HG03066 (cell line): ENCODE data around the gene LHFPL3.
A peak's percentile ranks its signal among the peaks of the same experiment; 100 is the strongest.

Source experiments
- ATAC-seq: cut with Tn5 transposase; IDR thresholded peaks from one replicate; pipeline ENCODE4 v1.9.1; 2021; ENCODE audit warnings: low read depth; ENCODE audit not compliant: unreplicated experiment

The LHFPL3 gene

DNA sequence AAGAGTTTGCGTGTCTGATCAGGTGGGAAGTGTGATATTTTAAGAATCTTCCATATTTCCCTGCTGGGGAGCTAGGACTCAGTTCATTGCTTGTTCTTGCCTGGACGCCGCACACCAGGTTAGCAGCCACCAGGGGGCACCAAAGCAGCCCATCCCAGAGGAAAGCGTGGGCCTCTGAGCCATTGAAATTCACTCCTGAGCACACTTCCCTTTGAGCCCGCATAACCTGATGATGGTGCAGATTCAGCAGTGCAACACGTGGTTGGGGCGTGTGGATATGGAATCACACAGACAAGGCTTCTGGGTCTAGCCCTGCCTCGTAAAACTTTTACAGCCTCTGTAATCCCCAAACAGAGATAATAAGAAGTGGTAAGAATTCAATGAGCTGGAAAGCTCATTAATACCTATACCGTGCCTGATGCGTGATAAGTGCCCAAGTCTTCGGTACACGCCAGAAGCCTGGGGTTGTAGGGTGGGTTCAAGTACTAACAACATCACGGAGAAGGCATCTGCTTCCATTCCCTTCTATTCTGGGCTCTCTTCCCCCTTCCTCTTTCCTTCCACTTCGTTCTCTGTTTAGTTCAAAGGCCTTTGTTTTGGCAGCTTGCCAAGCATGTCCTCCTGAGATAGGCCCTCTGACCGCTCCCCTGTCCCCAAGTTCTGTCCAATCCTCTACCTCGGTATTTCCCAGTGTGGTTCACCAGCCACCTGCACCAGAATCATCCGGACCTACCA lies 555.5 kb downstream of the LHFPL3 start:
- peak; percentile 91 for ATAC-seq

DNA sequence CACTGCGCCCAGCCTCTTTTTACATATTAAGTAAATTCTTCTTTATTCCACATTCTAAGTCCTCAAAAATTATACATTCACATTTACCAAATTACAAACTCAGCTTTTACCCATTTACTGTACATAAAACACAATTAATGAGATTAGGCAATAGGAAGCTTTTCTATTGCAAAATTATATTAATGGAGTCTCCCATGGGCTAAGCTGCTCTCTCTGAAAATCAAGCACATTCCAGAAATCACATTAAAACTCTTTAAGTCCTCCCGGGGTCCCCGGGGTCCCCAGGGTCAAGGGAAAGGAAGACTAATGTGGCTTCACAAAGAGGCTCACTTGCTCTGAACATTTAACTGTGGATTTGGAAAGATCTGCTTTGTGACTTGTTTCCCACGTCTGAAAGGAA lies 558.2 kb downstream of the LHFPL3 start:
- ATAC-seq: no peak

DNA sequence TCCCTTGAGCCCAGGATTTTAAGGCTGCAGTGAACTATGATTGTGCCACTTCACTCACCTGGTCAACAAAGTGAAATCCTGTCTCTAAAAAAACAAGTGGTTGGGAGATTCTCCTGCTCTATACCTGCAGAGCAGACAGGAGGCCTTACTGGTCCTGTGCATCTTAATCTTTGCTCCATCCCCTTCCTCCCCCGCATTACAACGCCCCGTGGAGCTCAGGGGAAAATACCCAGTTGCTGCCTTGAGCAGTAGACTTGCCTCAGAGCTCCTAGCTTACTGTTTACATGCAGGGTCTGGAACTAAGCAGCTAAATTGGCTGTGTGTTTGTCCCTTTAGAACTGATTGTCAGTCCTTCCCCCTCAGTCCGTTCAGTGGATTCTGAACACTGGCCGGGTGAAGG lies 561.8 kb downstream of the LHFPL3 start:
- no peak for ATAC-seq

DNA sequence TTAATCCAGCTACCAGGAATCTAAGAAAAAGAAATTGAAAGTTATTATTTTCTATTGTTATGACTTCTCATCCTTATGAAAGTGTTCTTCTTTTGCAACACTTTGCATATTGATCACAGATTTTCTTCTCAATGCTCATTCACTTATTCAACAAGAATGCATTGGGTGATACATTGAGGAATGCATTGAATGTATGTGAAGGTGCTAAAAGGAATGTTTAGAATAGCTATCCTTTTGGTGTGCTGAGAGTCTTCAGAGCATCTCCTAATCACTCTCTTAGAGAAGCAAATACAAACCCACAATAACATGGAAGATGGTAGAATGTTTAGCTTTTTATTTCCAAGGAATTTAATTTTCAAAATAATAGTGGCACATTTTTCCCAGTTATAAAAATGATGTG lies 563.5 kb downstream of the LHFPL3 start:
- ATAC-seq: no peak

DNA sequence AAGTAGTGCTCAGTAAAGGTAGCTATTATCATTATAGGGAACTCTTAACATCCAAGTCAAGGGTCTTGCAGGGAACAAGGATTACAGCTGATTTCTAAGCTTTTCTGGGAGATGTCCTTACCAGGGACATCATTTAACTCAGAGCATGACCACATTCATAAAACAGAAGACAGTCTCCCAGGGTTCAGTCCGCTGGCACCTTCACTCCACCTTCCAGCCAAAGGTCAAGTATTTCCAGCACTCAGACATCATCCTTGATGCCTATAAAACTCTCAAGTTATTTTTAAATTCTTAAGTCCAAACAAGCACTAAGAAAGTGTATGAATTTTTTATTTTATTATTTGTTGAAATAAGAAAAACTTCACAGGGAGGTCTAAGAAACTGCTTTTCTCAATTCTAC lies 565.9 kb downstream of the LHFPL3 start:
- ATAC-seq: no peak

DNA sequence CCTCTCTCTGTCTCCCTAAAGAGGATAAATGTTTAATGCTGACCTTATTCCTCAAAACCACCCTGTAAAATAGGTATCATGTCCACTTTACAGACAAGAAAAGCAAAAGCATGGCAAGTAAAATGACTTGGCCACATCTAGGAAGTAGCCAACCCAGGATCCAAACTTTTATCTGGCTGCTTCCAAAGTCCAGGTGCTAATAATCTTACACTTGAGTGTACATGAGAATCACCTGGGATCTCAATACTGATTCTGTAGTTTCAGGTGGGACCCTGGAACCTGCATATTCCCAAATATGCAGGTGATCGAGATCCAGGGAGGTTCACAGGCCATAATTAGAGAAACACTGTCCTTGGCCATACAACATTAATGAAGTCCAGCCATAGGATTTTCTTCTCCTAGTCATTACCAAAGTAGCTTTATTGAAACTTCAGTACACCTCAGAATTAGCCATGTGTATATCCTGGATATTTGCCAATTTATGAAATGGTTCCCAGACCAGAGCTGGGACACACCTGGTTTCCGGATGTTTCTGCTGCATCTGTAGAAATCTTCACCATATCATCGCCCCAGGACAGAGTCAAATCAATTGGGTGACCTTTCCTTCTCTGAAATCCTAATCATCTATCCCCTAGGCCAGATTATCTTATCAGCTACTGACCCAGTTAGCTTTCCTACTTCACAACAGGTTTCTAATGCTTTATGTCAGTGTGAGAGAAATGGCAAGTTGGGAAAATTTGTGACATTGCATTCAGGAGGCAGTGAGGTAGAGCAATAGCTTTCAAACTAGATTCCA lies 566.5 kb downstream of the LHFPL3 start:
- no peak for ATAC-seq

DNA sequence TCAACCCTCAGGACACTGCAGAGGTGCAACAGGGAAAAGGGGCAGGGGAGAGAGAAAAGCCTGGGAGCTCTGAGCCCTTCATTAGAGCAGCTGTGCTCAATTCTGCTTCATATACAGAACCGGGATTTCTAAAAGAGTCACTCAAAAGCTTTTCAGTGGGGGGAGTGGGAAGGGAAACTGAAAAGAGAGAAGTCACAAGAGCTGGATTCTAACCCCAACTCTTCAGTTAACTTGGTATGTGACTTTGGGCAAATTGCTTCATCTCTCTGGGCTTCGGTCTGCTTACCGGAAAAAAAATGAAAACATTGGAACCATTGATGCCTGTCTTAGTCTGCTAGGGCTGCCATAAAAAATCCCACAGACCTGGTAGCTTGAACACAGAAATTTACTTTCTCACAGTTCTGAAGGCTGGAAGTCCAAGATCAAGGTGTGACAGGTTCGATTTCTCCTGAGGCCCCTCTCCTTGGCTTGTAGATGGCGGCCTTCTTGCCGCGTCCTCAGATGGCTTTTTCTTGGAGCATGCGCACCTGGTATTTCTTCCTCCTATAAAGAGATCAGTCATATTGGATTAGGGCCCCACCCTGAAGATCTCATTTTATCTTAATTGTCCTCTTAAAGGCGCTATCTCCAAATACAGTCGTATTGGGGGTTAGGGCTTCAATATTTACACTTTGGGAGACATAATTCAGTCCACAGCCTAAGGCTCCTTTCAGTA lies 567.3 kb downstream of the LHFPL3 start:
- ATAC-seq: peak; percentile 45

DNA sequence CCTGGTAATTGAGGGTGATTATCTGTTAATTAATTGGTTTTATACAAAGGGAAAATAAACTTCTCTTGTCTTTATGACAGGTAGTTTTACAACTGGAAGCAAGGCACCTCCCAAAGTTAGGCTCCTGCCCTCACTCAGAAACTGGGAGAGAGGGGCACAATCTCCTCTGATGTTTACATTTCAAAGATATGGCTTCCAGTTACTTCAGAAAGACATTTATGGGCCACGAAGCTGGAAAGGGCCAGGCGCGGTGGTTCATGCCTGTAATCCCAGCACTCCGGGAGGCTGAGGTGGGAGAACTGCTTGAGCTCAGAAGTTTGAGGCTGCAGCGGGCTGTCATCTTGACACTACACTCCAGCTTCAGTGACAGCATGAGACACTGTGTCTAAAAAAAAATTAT lies 570.0 kb downstream of the LHFPL3 start:
- ATAC-seq: no peak

DNA sequence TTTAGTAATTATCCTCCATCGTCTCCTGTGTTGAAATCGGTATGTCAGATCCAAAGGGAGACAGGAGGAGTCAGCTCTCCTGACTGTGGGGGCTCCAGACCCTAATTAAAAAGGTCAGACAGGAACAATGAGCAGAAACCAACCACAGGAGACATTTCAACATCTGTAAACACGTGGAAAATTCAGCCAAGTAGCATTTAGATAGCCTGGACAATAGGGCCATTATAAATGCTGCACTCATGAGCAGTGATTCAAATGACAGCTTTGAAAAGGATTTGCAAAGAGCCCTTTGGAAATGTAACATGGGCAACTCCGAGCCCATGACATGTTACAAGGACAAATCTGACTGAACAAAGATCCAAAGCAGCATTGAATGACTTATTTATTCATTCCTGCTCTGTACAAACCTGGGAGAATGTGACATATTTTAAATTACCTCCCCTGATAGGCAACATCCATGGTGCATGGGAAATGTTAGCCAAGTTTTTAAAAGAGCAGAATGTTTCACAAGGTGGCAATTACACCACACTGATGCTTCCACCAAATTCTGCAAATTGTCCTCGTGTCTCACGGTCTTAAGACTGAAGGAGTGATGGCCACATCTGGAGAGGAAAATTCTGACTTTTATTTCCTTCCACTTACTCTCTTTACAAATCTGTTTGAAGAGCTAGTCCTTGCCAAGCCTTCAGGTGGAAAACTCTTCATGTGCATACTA lies 572.3 kb downstream of the LHFPL3 start:
- ATAC-seq: no peak

DNA sequence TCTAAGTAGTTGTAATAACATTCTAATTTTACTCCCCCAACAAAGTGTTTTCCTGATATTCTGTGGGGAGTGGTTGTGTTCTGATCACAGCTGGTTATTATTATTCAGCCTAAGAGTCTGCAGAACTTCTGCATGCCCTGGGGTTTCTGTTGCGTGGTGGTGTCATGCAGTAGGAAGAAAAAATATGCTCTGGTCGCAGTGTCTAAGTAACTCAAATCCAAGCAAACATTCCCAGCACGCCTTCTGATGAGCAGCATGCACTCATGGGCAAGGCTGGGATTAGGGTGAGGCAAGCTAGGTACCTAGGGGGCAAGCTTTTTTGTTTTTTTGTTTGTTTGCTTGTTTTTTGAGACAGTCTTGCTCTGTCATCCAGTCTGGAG lies 572.8 kb downstream of the LHFPL3 start:
- no peak for ATAC-seq

DNA sequence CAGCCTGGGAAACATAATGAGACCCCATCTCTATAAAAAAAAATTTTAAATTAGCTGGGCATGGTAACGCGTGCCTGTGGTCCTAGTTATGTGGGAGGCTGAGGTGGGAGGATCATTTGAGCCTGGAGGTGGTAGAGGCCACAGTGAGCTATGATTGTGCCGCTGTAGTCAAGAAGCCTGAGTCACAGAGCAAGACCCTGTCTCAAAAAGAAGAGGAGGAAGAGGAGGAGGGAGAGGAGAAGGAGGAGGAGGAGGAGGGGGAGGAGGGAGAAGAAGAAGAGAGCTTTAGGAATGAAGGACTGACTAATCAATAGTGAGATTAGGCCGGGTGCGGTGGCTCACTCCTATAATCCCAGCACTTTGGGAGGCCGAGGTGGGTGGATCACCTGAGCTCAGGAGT lies 573.8 kb downstream of the LHFPL3 start:
- no peak for ATAC-seq

DNA sequence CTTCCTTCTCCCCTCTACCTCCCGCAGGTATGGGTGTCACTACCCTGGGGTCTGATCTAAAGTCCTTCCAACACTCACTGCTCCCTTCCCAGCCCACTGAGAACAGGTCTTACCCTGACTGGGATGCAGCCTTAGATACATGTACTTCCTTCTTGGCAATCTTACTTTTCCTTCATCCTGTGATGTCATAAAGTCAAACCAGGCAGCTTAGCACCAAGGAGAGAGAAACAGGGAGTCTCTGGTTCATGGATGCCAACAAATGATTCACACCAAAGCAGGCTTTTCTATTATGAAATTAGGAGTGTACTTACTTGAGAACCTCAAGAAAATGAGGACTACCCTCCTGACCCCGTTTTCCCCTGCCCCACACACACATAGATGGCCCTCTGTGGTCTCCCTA lies 574.6 kb downstream of the LHFPL3 start:
- ATAC-seq: no peak

DNA sequence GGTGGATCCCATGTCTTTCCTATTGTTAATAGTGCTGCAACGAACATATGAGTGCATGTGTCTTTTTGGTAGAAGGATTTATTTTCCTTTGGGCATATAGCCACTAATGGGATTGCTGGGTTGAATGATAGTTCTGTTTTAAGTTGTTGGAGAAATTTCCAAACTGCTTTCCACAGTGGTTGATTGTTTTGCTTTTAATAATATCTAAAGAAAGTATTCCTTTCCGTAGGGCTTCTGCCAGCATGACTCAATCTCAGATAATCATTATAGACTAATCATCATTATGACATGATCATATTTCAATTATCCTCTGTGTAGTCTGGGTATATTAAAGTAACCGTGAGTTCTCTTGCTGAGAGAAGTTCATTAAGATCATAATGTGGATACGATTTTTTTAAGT lies 575.4 kb downstream of the LHFPL3 start:
- ATAC-seq: no peak

DNA sequence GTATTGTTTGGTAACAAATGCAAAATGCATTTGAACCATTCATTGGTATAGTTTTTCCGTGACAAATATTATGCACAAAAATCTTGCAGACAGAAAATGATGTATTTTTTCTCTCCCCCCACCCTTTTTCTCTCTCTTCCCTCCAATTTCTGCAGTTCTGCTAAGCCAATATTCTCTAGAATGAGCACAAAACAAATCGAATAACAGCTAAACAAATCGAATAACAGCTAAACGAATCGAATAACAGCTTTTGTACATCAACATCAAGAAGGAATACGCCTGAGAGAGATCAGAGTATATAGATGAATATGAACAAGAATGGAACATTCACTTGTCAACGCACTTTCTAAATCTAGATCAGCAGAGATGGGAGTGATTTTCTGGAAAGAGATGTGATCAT lies 577.6 kb downstream of the LHFPL3 start:
- no peak for ATAC-seq

DNA sequence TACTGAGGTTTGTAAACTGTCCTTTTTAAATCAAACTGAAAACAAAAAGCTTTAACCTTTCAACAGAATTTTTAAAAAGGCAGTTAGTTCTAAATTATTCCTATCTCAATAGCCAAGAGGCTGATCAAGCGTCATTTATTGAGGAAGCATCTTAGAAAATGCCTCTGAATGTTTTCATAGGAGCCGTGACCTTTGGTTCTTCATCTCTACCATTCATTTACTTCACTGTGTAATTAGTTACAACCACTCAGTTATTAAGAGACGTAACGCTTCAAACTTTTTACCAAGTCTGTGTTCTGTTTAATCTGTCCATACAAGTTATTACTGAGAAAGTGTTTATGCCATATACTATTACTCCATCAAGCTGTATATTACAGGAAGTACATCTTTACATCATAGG lies 578.2 kb downstream of the LHFPL3 start:
- no peak for ATAC-seq

DNA sequence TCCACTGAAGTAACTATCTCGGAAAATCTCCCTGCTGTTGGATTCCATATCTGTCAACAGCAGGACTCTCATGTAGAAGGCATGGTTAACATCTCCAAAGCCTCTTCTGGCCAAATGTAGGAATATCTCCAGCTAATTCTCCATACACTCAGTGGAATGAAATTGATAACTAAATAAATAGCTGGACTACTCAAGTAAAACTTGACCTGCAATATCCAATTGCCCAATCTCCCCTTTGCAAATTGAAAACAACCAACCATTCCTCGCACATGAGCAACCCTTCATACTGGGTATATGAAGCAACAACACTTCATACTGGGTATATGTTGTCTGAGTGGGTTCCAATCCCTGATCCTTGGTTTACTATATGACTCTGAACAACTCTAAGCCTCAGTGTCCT lies 580.2 kb downstream of the LHFPL3 start:
- ATAC-seq: no peak

DNA sequence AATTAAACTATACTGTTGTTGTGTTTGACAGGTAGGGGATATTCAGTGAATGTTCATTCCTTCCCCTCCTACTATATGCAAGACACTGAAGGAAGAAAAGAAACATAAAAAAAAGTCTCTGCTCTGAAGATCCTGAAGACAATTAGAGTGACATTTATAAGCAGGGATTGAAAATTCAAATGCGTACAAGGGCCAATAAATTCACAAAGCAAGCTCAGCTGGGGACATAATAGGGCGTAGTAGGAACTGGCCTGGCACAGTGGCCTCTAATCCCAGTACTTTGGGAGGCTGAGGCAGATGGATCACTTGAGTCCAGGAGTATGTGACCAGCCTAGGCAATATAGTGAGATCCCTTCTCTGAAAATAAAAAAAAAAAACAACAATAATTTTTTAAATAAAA lies 580.7 kb downstream of the LHFPL3 start:
- no peak for ATAC-seq

DNA sequence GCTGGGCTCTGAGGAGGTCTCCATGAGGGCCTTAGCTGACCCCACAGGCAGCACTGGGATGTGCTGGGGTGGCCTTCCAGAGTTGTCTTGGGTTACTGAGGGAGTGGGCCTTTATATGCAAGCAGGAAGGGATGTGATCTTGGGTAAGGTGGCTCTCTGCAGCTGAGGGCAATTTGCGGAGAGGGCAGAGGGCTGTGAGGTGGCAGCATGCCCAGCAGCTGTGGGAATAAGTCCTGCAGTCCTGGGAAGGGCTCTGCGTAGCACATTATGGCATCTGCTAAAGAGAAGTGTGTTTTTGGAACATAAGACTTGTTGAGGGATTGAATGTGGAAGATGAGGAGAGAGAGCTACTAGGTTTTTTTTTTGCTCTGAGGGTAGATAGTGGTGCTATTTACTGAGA lies 586.0 kb downstream of the LHFPL3 start:
- no peak for ATAC-seq

DNA sequence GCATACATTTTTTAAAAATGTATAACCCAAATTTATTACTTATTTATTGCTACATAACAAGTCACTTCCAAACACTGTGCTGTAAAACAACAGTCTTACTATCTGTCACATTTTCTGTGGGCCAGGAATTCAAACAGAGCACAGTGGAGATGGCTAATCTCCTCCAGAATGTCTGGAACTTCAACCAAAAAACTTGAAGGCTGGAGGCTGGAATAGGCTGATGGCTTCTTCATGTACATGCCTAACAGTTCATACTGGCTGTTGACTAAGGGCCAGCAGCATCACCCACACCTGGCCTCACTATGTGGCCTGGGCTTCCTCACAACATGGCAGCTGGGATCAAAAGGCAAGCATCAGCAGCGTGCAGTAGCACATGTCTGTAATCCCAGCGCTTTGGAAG lies 593.2 kb downstream of the LHFPL3 start:
- no peak for ATAC-seq

DNA sequence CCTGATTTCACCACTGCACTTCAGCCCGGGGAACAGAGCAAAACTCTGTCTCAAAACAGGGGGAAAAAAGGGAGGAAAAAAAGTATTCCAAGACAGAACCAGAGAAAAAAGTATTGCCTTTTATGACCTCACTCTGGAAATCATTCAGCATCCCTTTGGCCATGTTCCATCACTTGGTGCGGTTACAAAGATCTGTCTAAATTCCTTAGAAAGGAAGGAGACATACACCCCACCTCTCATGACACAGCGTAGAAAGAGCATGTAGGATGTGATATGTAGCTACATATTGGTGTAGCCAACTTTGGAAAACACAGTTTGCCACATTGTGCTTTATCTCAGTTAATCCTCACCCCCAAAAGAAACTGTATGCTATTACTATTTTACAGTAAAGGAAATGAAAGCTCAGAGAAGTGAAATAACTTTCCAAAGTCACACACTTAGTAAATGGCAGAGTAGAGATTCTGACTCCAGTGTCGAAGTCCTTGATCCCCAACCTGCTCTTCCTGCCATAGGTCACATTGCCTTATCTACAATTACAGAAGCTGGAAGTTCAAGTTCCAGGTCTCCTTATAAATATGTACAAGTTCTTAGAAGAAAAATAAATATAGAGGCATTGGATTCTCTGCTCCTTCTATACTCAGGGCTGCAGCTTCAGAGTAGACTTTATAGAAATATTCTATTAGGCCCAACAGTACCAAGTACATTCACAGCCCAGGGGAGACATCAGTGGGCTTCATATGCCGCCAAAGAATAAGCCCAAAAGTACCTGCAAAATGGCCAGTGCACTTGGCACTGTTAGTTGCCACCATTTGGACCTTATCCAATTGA lies 594.0 kb downstream of the LHFPL3 start:
- no peak for ATAC-seq
